Measurements from ENCODE around the gene FLT3.
"Not testable (repeated sequence)": the region's sequence is repeated elsewhere in the genome, so short reads cannot be mapped to it uniquely, and the experiment has no call there.

Gene FLT3

GRCh38 chr13:28099396-28100149, 803 bp downstream of the FLT3 start:
- DNase-seq (ENCODE audit: low read depth): no peak

DNA sequence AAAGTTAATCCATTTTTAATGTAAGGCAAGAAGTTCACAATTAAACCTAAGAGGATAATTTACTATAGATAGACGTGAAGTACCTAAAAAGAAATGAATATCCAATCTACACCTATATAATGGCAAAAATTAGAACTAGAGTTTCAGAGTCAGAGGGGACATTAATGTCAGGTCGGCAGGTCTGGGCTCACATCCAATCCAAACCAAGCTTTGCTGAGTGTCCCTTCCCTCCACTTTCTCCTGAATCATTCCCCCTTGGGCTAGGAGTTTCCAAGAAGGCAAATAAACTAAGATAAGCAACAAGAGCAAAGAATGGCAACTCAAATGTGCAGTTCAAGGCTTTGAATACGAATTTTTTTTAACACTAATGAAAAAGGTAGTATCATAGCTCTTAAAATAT, 2.9 kb downstream of the FLT3 start:
- DNase-seq (ENCODE audit: low read depth): no peak

DNA sequence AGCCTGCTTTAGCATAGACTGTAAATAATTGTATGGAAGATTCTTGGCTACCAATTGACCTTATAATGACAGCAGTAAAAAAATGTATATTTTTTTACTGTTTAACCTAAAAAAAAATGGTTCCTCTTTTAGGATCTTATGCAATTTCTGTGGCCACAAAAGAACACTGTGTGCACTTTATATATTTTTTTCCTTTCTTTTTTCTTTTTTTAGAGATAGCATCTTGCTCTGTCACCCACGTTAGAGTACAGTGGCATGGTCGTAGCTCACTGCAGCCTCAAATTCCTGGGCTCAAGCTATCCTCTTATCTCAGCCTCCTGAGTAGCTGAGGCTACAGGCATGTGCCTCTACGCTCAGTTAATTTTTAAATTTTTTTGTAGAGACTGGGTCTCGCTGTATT, 6.1 kb downstream of the FLT3 start:
- DNase-seq (ENCODE audit: low read depth): no peak

DNA sequence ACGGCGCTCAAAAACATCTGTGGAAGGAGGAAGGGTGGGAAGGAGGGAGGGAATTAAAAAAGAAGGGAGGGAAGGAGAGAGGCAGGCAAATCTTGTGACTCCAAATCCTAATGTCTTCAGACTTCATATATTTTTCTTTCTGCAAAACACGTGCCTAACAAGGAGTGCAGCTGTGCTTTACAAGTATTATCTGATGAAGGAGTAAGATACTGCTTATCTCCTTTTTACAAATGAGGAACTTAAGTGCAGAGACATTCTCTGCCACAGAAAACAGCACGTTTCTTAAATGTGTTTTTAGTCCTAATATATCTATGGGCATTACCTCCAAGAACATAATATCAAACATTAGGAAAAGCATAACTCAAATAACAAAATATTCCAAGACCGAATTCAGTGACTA, 6.5 kb downstream of the FLT3 start:
- DNase-seq (ENCODE audit: low read depth): no peak

GRCh38 chr13:28092431-28092830, 7.9 kb downstream of the FLT3 start:
- no peak for DNase-seq (ENCODE audit: low read depth)

DNA sequence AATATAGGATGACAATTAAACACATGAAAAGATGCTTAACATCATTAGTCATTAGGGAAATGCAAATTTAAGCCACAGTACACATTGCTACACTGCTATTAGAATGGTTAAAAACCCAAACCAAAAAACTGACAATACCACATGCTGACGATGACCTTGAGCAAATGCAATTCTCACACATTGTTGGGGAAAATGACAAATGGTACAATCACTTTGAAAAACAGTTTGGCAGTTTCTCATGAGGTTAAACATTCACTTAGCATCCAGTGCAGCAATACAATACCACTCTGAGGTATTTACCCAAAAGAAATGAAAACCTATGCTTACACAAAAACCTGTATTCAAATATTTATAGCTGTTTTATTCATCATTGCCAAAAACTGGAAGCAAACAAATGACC, 11.3 kb downstream of the FLT3 start:
- DNase-seq (ENCODE audit: low read depth): no peak

DNA sequence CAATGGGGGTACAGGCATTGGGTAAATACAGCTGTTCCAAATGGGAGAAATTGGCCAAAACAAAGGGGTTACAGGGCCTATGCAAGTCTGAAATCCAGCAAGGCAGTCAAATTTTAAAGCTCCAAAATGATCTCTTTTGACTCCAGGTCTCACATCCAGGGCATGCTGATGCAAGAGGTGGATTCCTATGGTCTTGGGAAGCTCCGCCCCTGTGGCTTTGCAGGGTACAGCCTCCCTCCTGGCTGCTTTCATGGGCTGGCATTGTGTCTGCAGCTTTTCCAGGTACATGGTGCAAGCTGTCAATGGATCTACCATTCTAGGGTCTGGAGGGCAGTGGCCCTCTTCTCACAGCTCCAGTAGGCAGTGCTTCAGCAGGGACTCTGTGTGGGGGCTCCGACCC, 22.6 kb downstream of the FLT3 start:
- not testable (repeated sequence) for DNase-seq (ENCODE audit: low read depth)

- no peak for DNase-seq (ENCODE audit: low read depth)
Observed at GRCh38 chr13:28077231-28077630, 23.1 kb downstream of the FLT3 start.

GRCh38 chr13:28071424-28071823, 29.0 kb downstream of the FLT3 start:
- no peak for DNase-seq (ENCODE audit: low read depth)

DNA sequence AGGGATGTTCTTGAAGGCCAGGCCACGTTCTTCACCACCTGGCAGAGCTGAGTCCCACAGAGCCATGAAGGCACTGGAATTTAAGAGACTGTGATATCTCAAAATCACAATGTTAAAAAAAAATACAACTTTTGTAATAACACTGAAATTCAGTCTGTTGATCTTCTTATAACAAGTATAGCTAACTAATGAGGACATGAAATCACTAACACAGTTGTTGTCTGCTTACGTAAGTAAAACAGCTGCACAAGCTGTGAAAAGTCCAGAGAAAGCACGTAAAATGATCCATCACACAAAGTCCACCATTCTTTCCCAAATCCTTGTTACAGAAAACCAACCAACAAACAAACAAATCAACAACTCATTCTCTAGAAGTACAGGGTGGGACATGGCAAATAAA, 32.9 kb downstream of the FLT3 start:
- DNase-seq (ENCODE audit: low read depth): no peak

GRCh38 chr13:28058866-28059613, 41.3 kb downstream of the FLT3 start:
- DNase-seq (ENCODE audit: low read depth): no peak

- DNase-seq (ENCODE audit: low read depth): no peak
Observed at GRCh38 chr13:28056970-28057712, 43.2 kb downstream of the FLT3 start.

GRCh38 chr13:28056426-28056825, 44.0 kb downstream of the FLT3 start:
- DNase-seq (ENCODE audit: low read depth): no peak

GRCh38 chr13:28055357-28055756, 45.0 kb downstream of the FLT3 start:
- no peak for DNase-seq (ENCODE audit: low read depth)

GRCh38 chr13:28052945-28053344, 47.4 kb downstream of the FLT3 start:
- no peak for DNase-seq (ENCODE audit: low read depth)

GRCh38 chr13:28049880-28050875, 50.2 kb downstream of the FLT3 start:
- DNase-seq (ENCODE audit: low read depth): no peak

GRCh38 chr13:28049215-28049614, 51.2 kb downstream of the FLT3 start:
- DNase-seq (ENCODE audit: low read depth): no peak

DNA sequence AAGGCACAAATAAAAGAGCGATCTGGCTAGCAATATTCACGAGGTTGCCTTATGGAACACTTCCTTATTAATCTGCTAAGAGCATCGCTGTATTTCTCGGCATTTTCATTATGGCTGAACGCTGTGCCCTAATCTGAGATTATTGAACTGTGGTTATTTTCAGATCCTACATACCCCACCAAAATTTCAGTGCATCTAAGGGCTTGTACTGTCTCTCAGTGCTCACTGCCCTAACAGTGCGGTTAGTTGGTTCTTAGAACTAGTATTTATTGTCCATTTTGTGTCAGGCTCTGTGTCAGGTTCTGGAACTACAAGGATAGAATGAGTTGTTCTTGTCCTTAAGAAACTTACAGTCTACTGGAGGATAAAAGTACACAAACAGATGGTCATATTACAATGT, 51.6 kb downstream of the FLT3 start:
- no peak for DNase-seq (ENCODE audit: low read depth)

GRCh38 chr13:28047757-28048388, 52.5 kb downstream of the FLT3 start:
- no peak for DNase-seq (ENCODE audit: low read depth)

- no peak for DNase-seq (ENCODE audit: low read depth)
Observed at GRCh38 chr13:28046981-28047380, 53.4 kb downstream of the FLT3 start.

GRCh38 chr13:28045861-28046260, 54.5 kb downstream of the FLT3 start:
- DNase-seq (ENCODE audit: low read depth): no peak

Measured in stimulated activated CD8-positive, alpha-beta memory T cell treated with anti-CD3 and anti-CD28 coated beads, Interleukin-12 subunit alpha, Interleukin-12 subunit beta, amount 100 ng/mL, for 4 hours (primary cell).